ENCODE measurements around the gene CYGB.

The CYGB gene

DNA sequence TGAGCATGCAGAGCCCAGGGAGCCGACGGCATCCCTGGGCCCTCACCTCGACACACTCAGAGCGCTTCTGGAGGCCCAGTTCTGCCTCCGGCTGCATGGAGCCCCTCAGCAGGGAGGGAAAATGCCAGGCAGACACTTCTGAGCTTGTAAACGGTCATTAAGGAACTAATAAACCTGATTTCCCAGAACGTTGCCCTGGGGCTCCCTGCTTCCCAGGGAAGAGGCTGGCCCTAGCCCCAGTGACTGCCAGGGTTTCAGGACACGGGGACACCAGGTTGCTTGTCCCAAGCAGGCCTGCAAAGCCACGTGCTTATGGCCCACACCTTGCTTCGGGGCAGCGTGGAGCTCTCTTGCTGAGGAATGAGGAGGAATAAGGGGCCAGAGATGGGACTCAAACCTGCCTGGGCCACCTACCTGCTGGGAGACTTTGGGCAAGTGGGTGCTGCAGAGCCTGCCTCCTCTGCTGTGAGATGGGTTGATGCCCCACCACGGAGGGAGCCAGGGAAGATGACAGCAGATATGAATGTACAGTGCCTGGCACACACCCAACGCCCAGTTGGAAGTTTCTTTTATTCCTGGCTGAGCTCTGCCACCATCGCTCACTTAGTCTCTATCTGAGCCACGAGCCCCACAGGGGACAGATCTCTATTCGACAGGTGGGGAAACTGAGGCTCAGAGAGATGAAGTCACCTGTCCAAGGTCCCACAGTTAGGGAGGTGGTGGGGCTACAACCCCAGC lies 41.7 kb downstream of the CYGB start:
- no peak overlapping the region for H3K4me3 ChIP-seq (ENCODE audit: low read length)
- TF ChIP-seq, protein P1, sequence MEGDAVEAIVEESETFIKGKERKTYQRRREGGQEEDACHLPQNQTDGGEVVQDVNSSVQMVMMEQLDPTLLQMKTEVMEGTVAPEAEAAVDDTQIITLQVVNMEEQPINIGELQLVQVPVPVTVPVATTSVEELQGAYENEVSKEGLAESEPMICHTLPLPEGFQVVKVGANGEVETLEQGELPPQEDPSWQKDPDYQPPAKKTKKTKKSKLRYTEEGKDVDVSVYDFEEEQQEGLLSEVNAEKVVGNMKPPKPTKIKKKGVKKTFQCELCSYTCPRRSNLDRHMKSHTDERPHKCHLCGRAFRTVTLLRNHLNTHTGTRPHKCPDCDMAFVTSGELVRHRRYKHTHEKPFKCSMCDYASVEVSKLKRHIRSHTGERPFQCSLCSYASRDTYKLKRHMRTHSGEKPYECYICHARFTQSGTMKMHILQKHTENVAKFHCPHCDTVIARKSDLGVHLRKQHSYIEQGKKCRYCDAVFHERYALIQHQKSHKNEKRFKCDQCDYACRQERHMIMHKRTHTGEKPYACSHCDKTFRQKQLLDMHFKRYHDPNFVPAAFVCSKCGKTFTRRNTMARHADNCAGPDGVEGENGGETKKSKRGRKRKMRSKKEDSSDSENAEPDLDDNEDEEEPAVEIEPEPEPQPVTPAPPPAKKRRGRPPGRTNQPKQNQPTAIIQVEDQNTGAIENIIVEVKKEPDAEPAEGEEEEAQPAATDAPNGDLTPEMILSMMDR (conservative IDR thresholded peaks at IDR 0.05; ENCODE audit: low read length) = no peak
- no peak for DNase-seq (ENCODE audit: low read depth)

DNA sequence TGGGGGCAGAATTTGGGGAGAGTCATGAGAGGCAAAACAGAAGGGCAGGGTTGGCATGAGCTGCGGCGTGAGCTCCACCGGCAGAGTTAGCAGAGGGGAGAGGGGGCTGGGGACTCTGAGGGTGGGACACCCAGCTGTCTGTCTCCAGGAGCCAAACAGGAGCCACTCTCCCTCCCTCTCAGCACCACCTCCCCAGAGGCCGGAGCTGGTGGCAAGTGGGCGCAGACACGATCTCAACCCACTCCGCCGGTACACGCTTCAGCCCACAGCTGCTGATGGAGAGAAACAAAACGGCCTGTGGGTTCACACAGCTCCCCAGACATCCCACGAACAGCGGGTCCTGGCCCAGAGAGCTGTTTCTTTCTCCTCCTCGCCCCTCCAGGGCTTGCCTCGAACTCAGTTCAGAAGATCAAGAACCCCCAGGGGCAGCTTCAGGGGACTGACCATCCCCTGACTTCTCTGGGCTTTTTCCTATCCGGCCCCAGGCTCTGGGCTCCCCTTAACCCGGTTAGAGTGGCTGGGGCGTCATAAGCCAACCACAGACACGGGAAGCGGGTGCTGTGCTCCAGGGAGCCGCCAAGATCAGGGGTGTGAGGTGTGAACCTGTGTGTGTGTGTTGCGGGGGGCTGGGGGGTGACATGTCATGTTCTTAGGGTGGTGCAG lies 43.9 kb downstream of the CYGB start:
- TF ChIP-seq, protein P1 (conservative IDR thresholded peaks at IDR 0.05; ENCODE audit: low read length) = no peak
- no peak overlapping the region for H3K4me3 ChIP-seq (ENCODE audit: low read length)

DNA sequence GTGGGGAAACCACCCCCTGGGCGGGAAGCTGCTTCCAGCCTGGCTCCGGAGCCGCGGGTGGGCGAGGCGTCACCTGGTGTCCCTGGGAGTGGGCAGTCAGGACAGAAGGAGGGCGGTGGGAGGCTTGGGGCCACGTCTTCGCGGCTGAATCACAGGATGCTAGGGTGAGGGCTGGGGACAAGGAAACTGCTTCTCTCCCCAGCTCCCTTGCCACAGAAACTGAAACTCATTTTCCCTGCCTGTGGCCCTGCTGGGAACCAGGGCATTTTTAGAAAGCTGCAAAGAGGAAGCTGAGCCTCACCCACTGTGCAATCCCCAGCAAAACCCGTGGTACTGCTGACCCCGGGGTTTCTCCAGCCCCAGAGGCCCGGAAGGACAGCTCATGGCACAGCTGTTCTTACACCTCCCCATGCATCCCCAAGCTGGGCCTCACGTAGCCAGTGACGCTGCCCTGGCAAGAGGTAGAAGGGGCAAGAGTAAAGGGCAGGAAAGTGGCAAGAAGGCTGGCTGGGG lies 44.5 kb downstream of the CYGB start:
- peak; percentile 77 for DNase-seq (ENCODE audit: low read depth)
- TF ChIP-seq, protein P1 (conservative IDR thresholded peaks at IDR 0.05; ENCODE audit: low read length) = no peak
- H3K4me3 ChIP-seq (ENCODE audit: low read length) = peak overlapping the region; percentile 9

More for the DNA sequence above, 43.9 kb downstream of the CYGB start:
- no peak for DNase-seq (ENCODE audit: low read depth)

DNA sequence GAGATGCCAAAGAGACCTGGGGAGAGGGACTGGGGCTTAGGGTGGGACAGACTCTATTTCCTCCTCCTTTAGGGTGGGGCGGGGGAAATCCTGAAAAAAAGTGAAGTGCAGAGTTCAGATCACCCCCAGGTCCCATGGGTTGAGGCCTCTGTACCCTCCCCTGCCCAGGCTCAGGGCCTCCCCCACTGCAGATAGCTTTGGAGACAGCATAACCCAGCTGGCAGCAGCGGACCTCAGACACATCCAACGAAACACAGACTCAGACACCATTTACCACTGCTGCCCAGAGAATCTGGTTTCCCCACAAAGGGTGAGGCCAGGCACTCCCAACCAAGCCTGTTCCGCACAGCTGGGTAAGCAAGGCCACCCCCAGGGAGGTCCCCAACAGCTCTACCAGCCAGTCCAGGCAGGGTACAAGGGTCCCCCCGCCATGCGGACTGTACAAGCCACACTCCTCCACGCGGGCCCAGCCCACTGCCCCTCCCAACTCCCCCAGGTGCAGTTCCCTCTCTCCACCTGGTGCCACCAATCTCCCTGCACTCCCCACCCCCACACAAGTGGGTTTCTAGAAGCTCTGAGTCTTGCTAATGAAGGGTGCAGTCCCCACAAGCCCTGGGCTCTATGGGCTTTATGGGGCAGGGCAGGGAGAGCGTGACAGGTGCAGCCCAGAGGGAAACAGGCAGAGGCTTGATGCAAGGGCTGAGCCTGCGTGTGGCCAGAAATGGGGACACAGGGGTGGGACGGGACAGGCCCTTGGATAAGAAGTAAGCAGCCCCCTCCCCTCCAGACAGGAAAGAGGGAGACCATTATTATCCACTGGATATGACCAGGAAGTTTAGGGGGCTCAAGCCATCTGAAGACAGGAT lies 45.2 kb downstream of the CYGB start:
- no peak overlapping the region for H3K4me3 ChIP-seq (ENCODE audit: low read length)
- TF ChIP-seq, protein P1 (conservative IDR thresholded peaks at IDR 0.05; ENCODE audit: low read length) = no peak
- no peak for DNase-seq (ENCODE audit: low read depth)

DNA sequence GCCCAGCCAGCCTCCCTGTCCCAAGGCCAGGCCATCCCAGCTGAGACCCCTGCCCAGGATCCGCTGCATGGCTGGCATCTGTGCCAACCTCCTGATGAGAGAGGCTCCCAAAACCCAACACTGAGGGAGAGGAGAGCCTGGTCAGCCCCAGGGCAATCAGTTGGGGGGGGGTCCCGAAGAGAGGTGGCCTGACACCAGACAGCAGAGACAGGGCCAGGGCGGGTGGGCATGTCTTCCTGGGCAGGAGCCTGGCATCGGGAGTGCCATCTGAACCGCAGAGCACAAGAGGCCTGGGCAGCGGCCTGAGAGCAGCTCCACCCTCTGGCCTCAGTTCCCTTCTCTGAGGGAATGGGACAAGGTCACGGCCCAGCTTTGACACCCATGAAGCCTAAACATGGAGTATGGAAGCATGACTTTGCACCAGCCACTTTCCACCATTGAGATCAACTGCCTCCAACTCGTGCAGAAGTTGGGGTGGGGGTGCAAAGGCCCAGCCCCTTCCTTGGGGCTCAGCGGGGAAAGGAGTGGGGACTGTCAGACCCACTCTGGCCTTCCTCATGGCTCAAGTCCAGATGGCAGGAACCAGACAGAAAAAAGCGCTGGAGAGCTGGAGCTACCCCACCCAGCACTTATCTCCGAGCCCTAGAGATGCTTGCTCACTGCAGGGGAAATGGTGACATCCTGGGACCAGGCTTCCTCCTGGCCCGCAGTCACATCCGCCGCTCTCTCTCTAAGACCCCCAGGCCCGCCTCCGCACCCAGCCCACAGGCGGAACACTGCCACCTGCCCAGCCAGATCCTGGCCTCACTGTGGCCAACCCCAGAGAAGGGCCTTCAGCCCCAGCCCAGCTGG lies 46.0 kb downstream of the CYGB start:
- TF ChIP-seq, protein P1 (conservative IDR thresholded peaks at IDR 0.05; ENCODE audit: low read length) = no peak
- H3K4me3 ChIP-seq (ENCODE audit: low read length) = no peak overlapping the region
- no peak for DNase-seq (ENCODE audit: low read depth)

DNA sequence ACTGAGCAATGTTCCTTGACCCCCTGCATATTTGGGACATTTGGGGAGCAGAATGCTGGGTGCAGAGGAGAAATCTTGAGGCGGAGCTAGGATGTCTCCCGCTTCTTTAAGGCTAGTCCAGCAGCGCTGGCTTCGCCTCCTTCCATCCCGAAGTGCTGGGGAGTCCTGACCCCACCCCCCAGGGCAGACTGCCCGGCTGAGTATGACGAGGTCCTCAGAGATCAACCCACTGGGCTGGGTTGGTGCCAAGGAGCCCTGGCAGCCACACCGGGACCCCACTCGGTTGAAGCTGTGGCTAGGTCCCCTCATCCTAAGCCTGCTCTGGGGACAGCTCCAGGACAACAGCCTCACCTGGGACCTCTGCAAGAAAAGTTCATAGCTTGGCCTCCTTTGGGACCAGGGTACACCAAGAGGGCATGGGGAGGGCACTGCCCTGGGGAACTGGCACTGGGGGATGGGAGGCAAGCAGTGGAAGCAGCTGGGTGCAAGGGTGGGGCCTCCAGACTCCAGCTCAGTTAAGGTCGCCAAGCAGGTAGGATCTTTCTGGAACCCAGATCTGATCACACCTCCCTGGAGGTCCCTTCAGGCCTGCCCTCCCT lies 47.3 kb downstream of the CYGB start:
- no peak overlapping the region for H3K4me3 ChIP-seq (ENCODE audit: low read length)
- TF ChIP-seq, protein P1 (conservative IDR thresholded peaks at IDR 0.05; ENCODE audit: low read length) = no peak

More for the DNA sequence above, 47.3 kb downstream of the CYGB start:
- DNase-seq (ENCODE audit: low read depth) = no peak
